ENCODE measurements around the gene B4GALT5.
"Not testable (repeated sequence)": the region's sequence is repeated elsewhere in the genome, so short reads cannot be mapped to it uniquely, and the experiment has no call there.

The B4GALT5 gene

GRCh38 chr20:49629606-49630005 lies 84.1 kb downstream of the B4GALT5 start:
- TF ChIP-seq OSR1 (CRISPR knock-in tag; IDR thresholded peaks at IDR 0.05), result no peak
- TF ChIP-seq ZFP3 (CRISPR knock-in tag; IDR thresholded peaks at IDR 0.05), result no peak
- TF ChIP-seq ESRRG (CRISPR knock-in tag; IDR thresholded peaks at IDR 0.05), result no peak
- no peak for TF ChIP-seq TOX (CRISPR knock-in tag; IDR thresholded peaks at IDR 0.05; ENCODE audit: borderline replicate concordance)
- TF ChIP-seq SNAI2 (CRISPR knock-in tag; IDR thresholded peaks at IDR 0.05), result no peak
- ATAC-seq, result no peak

GRCh38 chr20:49628280-49628679 lies 85.4 kb downstream of the B4GALT5 start:
- not testable (repeated sequence) for ATAC-seq

GRCh38 chr20:49627329-49627761 lies 86.3 kb downstream of the B4GALT5 start:
- ATAC-seq, result no peak
- TF ChIP-seq POU6F1 (CRISPR knock-in tag; IDR thresholded peaks at IDR 0.05; ENCODE audit: borderline replicate concordance, low read depth), result no peak
- no peak for TF ChIP-seq BACH2 (CRISPR knock-in tag; IDR thresholded peaks at IDR 0.05; ENCODE audit: borderline replicate concordance)
- no peak for TF ChIP-seq SNAI2 (CRISPR knock-in tag; IDR thresholded peaks at IDR 0.05)
- TF ChIP-seq PPARA (CRISPR knock-in tag; IDR thresholded peaks at IDR 0.05; ENCODE audit: borderline replicate concordance), result no peak
- no peak for TF ChIP-seq ZFP3 (CRISPR knock-in tag; IDR thresholded peaks at IDR 0.05)
- no peak for TF ChIP-seq ZFP30 (CRISPR knock-in tag; IDR thresholded peaks at IDR 0.05)
- TF ChIP-seq ESRRG (CRISPR knock-in tag; IDR thresholded peaks at IDR 0.05), result no peak
- TF ChIP-seq PATZ1 (CRISPR knock-in tag; IDR thresholded peaks at IDR 0.05; ENCODE audit: borderline replicate concordance), result no peak
- no peak for TF ChIP-seq GLIS3 (CRISPR knock-in tag; IDR thresholded peaks at IDR 0.05)
- TF ChIP-seq CREB5 (CRISPR knock-in tag; IDR thresholded peaks at IDR 0.05; ENCODE audit: low read depth), result no peak
- TF ChIP-seq ZNF70 (CRISPR knock-in tag; IDR thresholded peaks at IDR 0.05), result no peak
- no peak for TF ChIP-seq OSR1 (CRISPR knock-in tag; IDR thresholded peaks at IDR 0.05)

GRCh38 chr20:49624988-49625387 lies 88.7 kb downstream of the B4GALT5 start:
- not testable (repeated sequence) for ATAC-seq

- TF ChIP-seq CSDC2 (CRISPR knock-in tag; IDR thresholded peaks at IDR 0.05) (no peak), OSR1 (CRISPR knock-in tag; IDR thresholded peaks at IDR 0.05) (no peak), ZNF8 (CRISPR knock-in tag; IDR thresholded peaks at IDR 0.05) (no peak), PPARA (CRISPR knock-in tag; IDR thresholded peaks at IDR 0.05; ENCODE audit: borderline replicate concordance) (no peak), ZFP3 (CRISPR knock-in tag; IDR thresholded peaks at IDR 0.05) (no peak), ZC3H10 (CRISPR knock-in tag; IDR thresholded peaks at IDR 0.05) (no peak), CREB5 (CRISPR knock-in tag; IDR thresholded peaks at IDR 0.05; ENCODE audit: low read depth) (no peak), ZFP30 (CRISPR knock-in tag; IDR thresholded peaks at IDR 0.05) (no peak), TCF4 (CRISPR knock-in tag; IDR thresholded peaks at IDR 0.05; ENCODE audit: borderline replicate concordance) (no peak), ESRRG (CRISPR knock-in tag; IDR thresholded peaks at IDR 0.05) (no peak), RARB (CRISPR knock-in tag; IDR thresholded peaks at IDR 0.05) (no peak), POU6F1 (CRISPR knock-in tag; IDR thresholded peaks at IDR 0.05; ENCODE audit: borderline replicate concordance, low read depth) (no peak), BACH2 (CRISPR knock-in tag; IDR thresholded peaks at IDR 0.05; ENCODE audit: borderline replicate concordance) (no peak), ISL1 (CRISPR knock-in tag; IDR thresholded peaks at IDR 0.05) (no peak)
- no peak for ATAC-seq
Observed at GRCh38 chr20:49624317-49624716, 89.4 kb downstream of the B4GALT5 start.

Data from SK-N-SH treated with all-trans-retinoic acid at 6 μM for 48 hours (cell line).